DOHH2 (cell line): Measurements from ENCODE around the gene RGCC.
A peak's percentile ranks its signal among the peaks of the same experiment; 100 is the strongest.

Experiments used
- H3F3A ChIP-seq: fragments of 200-600 bp; sonication (generic), shearing (Covaris generic); 2 replicates; pipeline ENCODE4 v1.6.0; 2016; ENCODE audit warnings: antibody characterized with exemption, mild to moderate bottlenecking; ENCODE audit not compliant: control insufficient read depth, insufficient read depth
- H3K27ac ChIP-seq: fragments of 200-600 bp; sonication (generic); 2 replicates; pipeline ENCODE4 v1.5.1; 2014; ENCODE audit warnings: low read depth, mild to moderate bottlenecking, low read length, moderate library complexity
- H3K27me3 ChIP-seq: fragments of 200-600 bp; sonication (generic); 2 replicates; pipeline ENCODE4 v1.6.1; 2014; ENCODE audit warnings: mild to moderate bottlenecking, low read length, mixed read lengths; ENCODE audit not compliant: control insufficient read depth
- H3K36me3 ChIP-seq: fragments of 200-600 bp; sonication (generic); 2 replicates; pipeline ENCODE4 v1.6.1; 2014; ENCODE audit warnings: mild to moderate bottlenecking, low read length, moderate library complexity, mixed read lengths; ENCODE audit not compliant: control insufficient read depth
- H3K4me1 ChIP-seq: fragments of 200-600 bp; sonication (generic); 2 replicates; pipeline ENCODE4 v1.6.1; 2014; ENCODE audit warnings: mild to moderate bottlenecking, low read length, mixed read lengths; ENCODE audit not compliant: control insufficient read depth
- H3K4me2 ChIP-seq: fragments of 200-600 bp; sonication (generic); 2 replicates; pipeline ENCODE4 v1.6.0; 2014; ENCODE audit warnings: mild to moderate bottlenecking, low read length, moderate library complexity
- H3K4me3 ChIP-seq: fragments of 200-600 bp; sonication (generic); 2 replicates; pipeline ENCODE4 v1.5.1; 2014; ENCODE audit warnings: mild to moderate bottlenecking, low read length, mixed read lengths
- H3K79me2 ChIP-seq: fragments of 200-600 bp; sonication (generic); 2 replicates; pipeline ENCODE4 v1.6.1; 2014; ENCODE audit warnings: mild to moderate bottlenecking, low read length, mixed read lengths; ENCODE audit not compliant: control insufficient read depth
- H3K9me2 ChIP-seq: fragments of 200-600 bp; sonication (generic); replicated peaks from 2 replicates; pipeline ENCODE4 v1.6.1; 2014; ENCODE audit warnings: mild to moderate bottlenecking, low read length, mixed read lengths; ENCODE audit not compliant: control insufficient read depth
- H3K9me3 ChIP-seq: fragments of 200-600 bp; sonication (generic); 2 replicates; pipeline ENCODE4 v1.6.1; 2014; ENCODE audit warnings: antibody characterized with exemption, low read length, mixed read lengths; ENCODE audit not compliant: control insufficient read depth, insufficient read depth
- H4K20me1 ChIP-seq: fragments of 200-600 bp; sonication (generic); 2 replicates; pipeline ENCODE4 v1.6.0; 2014; ENCODE audit warnings: low read depth, mild to moderate bottlenecking, antibody characterized with exemption, low read length, moderate library complexity; ENCODE audit not compliant: control insufficient read depth, insufficient read depth
- CTCF ChIP-seq: fragments of 200-600 bp; sonication (generic); IDR thresholded peaks from one replicate; pipeline ENCODE4 v1.5.1; 2014; ENCODE audit warnings: antibody characterized with exemption, mild to moderate bottlenecking, low read depth, low read length; ENCODE audit not compliant: poor library complexity, severe bottlenecking
- EZH2phosphoT487 ChIP-seq: fragments of 200-600 bp; sonication (generic); IDR thresholded peaks from 2 replicates; pipeline ENCODE4 v1.6.1; 2017; ENCODE audit warnings: borderline replicate concordance, mild to moderate bottlenecking, antibody characterized with exemption, low read length, moderate library complexity, mixed read lengths

Gene RGCC

GRCh38 chr13:41461527-41462139 is 4.3 kb downstream of the RGCC start:
- peaks cover 85% of the 10 kb centered on the region for H3K36me3 ChIP-seq
- peak overlapping the region; percentile 87 for H3K4me3 ChIP-seq
- H4K20me1 ChIP-seq: no peaks in the 10 kb centered on the region
- TF ChIP-seq EZH2phosphoT487 (no peak), CTCF (no peak)
- peaks cover 5% of the 10 kb centered on the region for H3K27me3 ChIP-seq
- peak overlapping the region; percentile 94 for H3K4me2 ChIP-seq
- H3K9me2 ChIP-seq: no peaks in the 10 kb centered on the region
- peaks cover 79% of the 10 kb centered on the region for H3K79me2 ChIP-seq
- H3K27ac ChIP-seq: peak overlapping the region; percentile 94
- H3K9me3 ChIP-seq: no peaks in the 10 kb centered on the region
- peaks cover 85% of the 10 kb centered on the region for H3K4me1 ChIP-seq
- H3F3A ChIP-seq: peaks cover 51% of the 10 kb centered on the region

GRCh38 chr13:41462427-41462826 is 5.1 kb downstream of the RGCC start:
- peaks cover 58% of the 10 kb centered on the region for H3F3A ChIP-seq
- peaks cover 93% of the 10 kb centered on the region for H3K36me3 ChIP-seq
- H3K79me2 ChIP-seq: peaks cover 80% of the 10 kb centered on the region
- no peaks in the 10 kb centered on the region for H4K20me1 ChIP-seq
- H3K4me2 ChIP-seq: peak overlapping the region; percentile 94
- H3K4me1 ChIP-seq: peaks cover 87% of the 10 kb centered on the region
- no peaks in the 10 kb centered on the region for H3K27me3 ChIP-seq
- H3K4me3 ChIP-seq: peak overlapping the region; percentile 87
- no peaks in the 10 kb centered on the region for H3K9me2 ChIP-seq
- TF ChIP-seq EZH2phosphoT487 (no peak), CTCF (no peak)
- H3K9me3 ChIP-seq: no peaks in the 10 kb centered on the region
- H3K27ac ChIP-seq: peak overlapping the region; percentile 94

GRCh38 chr13:41463838-41464602 is 6.7 kb downstream of the RGCC start:
- H3K36me3 ChIP-seq: peaks cover 93% of the 10 kb centered on the region
- H3K9me2 ChIP-seq: no peaks in the 10 kb centered on the region
- H3K79me2 ChIP-seq: peaks cover 65% of the 10 kb centered on the region
- H3K4me2 ChIP-seq: peak overlapping the region; percentile 94
- peaks cover 91% of the 10 kb centered on the region for H3K4me1 ChIP-seq
- H3K27me3 ChIP-seq: no peaks in the 10 kb centered on the region
- peaks cover 70% of the 10 kb centered on the region for H3F3A ChIP-seq
- H3K4me3 ChIP-seq: peak overlapping the region; percentile 70
- no peaks in the 10 kb centered on the region for H4K20me1 ChIP-seq
- H3K27ac ChIP-seq: peak overlapping the region; percentile 94
- no peak for TF ChIP-seq EZH2phosphoT487
- peak; percentile 23 for TF ChIP-seq CTCF
- no peaks in the 10 kb centered on the region for H3K9me3 ChIP-seq
